Measurements from ENCODE around the gene U2SURP. TPM values are rescaled to one million over a fixed set of nuclear protein-coding genes. Genes with fewer than 3 reads are reported as not detected.

Gene U2SURP
- total and polyA plus RNA-seq, 10 of the 15 experiments (the other 5 are each of a cell fraction or from before 2014, with no cell fraction given): 76.3 to 277 (median 150) TPM

GRCh38 chr3:143071776-143072175, 70.4 kb downstream of the U2SURP start:
- DNase-seq (ENCODE audit: low read depth, low spot score) (no peak), ATAC-seq (no peak), FAIRE-seq (no peak)
- BruUV-seq (replicated peaks): no TSS peak
- RAD21 ChIA-PET (ENCODE audit: unreplicated experiment): no interaction called here
- no peak overlapping the region for H3K9ac ChIP-seq (ENCODE audit: control insufficient read depth, insufficient read depth, low read length)
- H3K27me3 ChIP-seq (replicated peaks in 1 of 2; ENCODE audit: control insufficient read depth in 2 of 2, insufficient read depth in 2 of 2, low read length in 1 of 2): no peaks in the 10 kb centered on the region
- in situ Hi-C loops (cut with MboI): no loop called here
- H3K79me2 ChIP-seq (ENCODE audit: control insufficient read depth, insufficient read depth, low read length): no peaks in the 10 kb centered on the region
- no peak overlapping the region for H3K4me3 ChIP-seq
- H2AFZ ChIP-seq (ENCODE audit: control insufficient read depth, low read depth, low read length): no peak overlapping the region
- no peak overlapping the region for H3K27ac ChIP-seq (ENCODE audit: control insufficient read depth, insufficient read depth)
- H3K4me1 ChIP-seq (ENCODE audit: control insufficient read depth, insufficient read depth, low read length): no peaks in the 10 kb centered on the region
- H4K20me1 ChIP-seq (ENCODE audit: control insufficient read depth, insufficient read depth): no peaks in the 10 kb centered on the region
- intact Hi-C loops (cut with micrococcal nuclease; ENCODE audit: unreplicated experiment): no loop called here
- TF ChIP-seq ZBED1 (IDR thresholded peaks at IDR 0.05; ENCODE audit: borderline replicate concordance) (no peak), NFYB (IDR thresholded peaks at IDR 0.05; ENCODE audit: insufficient read depth, low read depth, low read length) (no peak), BCLAF1 (IDR thresholded peaks at IDR 0.05) (no peak), ZBTB40 (IDR thresholded peaks at IDR 0.05; ENCODE audit: borderline replicate concordance) (no peak), NRF1 (conservative IDR thresholded peaks at IDR 0.05; ENCODE audit: low read depth, low read length) (no peak), SUPT20H (IDR thresholded peaks at IDR 0.05; ENCODE audit: borderline replicate concordance, control insufficient read depth, low read depth, low read length) (no peak), CHD4 (IDR thresholded peaks at IDR 0.05) (no peak), NR2C2 (IDR thresholded peaks at IDR 0.05; ENCODE audit: borderline replicate concordance, control insufficient read depth, insufficient read length, low read depth) (no peak), ATF2 (IDR thresholded peaks at IDR 0.05; ENCODE audit: low read length) (no peak), MYC (IDR thresholded peaks at IDR 0.05; ENCODE audit: insufficient read depth, insufficient read length, insufficient replicate concordance, low read length, severe bottlenecking) (no peak)
- H3K36me3 ChIP-seq (ENCODE audit: control insufficient read depth in 2 of 2, insufficient read depth in 2 of 2, low read length in 1 of 2): no peaks in the 10 kb centered on the region
- CTCF ChIA-PET: no interaction called here
- no peak overlapping the region for H3K4me2 ChIP-seq (ENCODE audit: control insufficient read depth, insufficient read depth)
- POLR2A ChIA-PET: interaction anchor here (0.5 kb wide), 1 partner anchor 38 kb away, joined by 5 read pairs; no protein-coding TSS in a partner anchor
- 80% methylated on average over 6 of the region's 6 CpGs for WGBS (ENCODE audit: insufficient coverage, insufficient replicate concordance, low lambda C conversion rate, missing lambda C conversion rate)
- H3K9me3 ChIP-seq (replicated peaks; ENCODE audit: control insufficient read depth, insufficient read depth, low read length): no peaks in the 10 kb centered on the region; the same call in 2 of the 3 replicates
- SMC1A ChIA-PET (ENCODE audit: uncharacterized antibody, unreplicated experiment): interaction anchor here (1.1 to 1.9 kb wide), 2 partner anchors 9 to 39 kb away, joined by 3 to 7 read pairs; no protein-coding TSS in a partner anchor
